ENCODE data around the gene THUMPD1. TPM values are rescaled to one million over a fixed set of nuclear protein-coding genes. Genes with fewer than 3 reads are reported as not detected.
"Not testable (repeated sequence)": the region's sequence is repeated elsewhere in the genome, so short reads cannot be mapped to it uniquely, and the experiment has no call there.

Gene THUMPD1
- polyA plus RNA-seq, 1 of the 3 experiments (the other 2 are of a cell fraction), result 24.8 TPM

DNA sequence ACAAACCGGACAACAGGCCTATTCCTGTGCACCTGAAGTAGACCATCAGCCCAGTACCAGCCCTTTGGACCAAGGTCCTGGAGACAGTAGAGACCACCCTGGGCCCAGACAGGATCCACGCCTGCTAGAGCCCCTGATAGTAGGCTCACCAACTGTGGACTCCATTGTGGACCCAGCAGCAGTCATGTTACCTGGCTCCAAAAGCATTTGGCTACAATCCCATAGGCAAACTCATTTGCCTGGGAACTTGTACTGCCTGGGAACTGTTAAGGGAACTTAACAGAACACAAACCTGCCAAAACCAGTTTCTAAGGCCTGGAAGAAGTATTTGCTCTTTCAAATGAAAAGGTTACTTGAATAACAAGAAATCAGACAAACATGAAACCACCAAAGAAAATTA lies 34.2 kb downstream of the THUMPD1 start:
- no peak overlapping the region for H3K27ac ChIP-seq (ENCODE audit: low read depth in 2 of 2, low read length in 1 of 2)
- H3K9me2 ChIP-seq, result no peaks in the 10 kb centered on the region
- H3K9me3 ChIP-seq, result no peaks in the 10 kb centered on the region
- no peak for DNase-seq
- no peak overlapping the region for H3K9ac ChIP-seq
- no peak overlapping the region for H2AFZ ChIP-seq (ENCODE audit: low read depth)
- CTCF ChIA-PET, result no interaction called here
- H3K4me3 ChIP-seq (ENCODE audit: low read depth in 2 of 2, low read length in 1 of 2), result no peak overlapping the region
- H3K79me2 ChIP-seq (ENCODE audit: insufficient read depth), result no peaks in the 10 kb centered on the region
- TF ChIP-seq TEAD4 (IDR thresholded peaks at IDR 0.05; ENCODE audit: borderline replicate concordance, insufficient read depth), result no peak
- TF ChIP-seq EP300 (IDR thresholded peaks at IDR 0.05; ENCODE audit: borderline replicate concordance in 1 of 2, low read depth in 1 of 2, low read length in 1 of 2), result no peak
- no peak for TF ChIP-seq CHD2 (IDR thresholded peaks at IDR 0.05; ENCODE audit: low read length, partially characterized antibody)
- TF ChIP-seq EZH2phosphoT487 (IDR thresholded peaks at IDR 0.05; ENCODE audit: borderline replicate concordance, low read depth), result no peak
- TF ChIP-seq, protein P1, sequence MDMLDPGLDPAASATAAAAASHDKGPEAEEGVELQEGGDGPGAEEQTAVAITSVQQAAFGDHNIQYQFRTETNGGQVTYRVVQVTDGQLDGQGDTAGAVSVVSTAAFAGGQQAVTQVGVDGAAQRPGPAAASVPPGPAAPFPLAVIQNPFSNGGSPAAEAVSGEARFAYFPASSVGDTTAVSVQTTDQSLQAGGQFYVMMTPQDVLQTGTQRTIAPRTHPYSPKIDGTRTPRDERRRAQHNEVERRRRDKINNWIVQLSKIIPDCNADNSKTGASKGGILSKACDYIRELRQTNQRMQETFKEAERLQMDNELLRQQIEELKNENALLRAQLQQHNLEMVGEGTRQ (IDR thresholded peaks at IDR 0.05; ENCODE audit: borderline replicate concordance, low read depth, low read length), result no peak
- TF ChIP-seq RAD21 (IDR thresholded peaks at IDR 0.05; ENCODE audit: low read length), result no peak
- TF ChIP-seq, protein P2, sequence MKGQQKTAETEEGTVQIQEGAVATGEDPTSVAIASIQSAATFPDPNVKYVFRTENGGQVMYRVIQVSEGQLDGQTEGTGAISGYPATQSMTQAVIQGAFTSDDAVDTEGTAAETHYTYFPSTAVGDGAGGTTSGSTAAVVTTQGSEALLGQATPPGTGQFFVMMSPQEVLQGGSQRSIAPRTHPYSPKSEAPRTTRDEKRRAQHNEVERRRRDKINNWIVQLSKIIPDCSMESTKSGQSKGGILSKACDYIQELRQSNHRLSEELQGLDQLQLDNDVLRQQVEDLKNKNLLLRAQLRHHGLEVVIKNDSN (IDR thresholded peaks at IDR 0.05; ENCODE audit: borderline replicate concordance, low read depth), result no peak
- no peak for TF ChIP-seq YY1 (IDR thresholded peaks at IDR 0.05; ENCODE audit: low read depth)
- H3F3A ChIP-seq (replicated peaks; ENCODE audit: insufficient read depth), result no peaks in the 10 kb centered on the region
- no peak overlapping the region for H3K4me2 ChIP-seq
- WGBS (ENCODE audit: low lambda C conversion rate), result 10% methylated on average over 2 of the region's 2 CpGs
- H4K20me1 ChIP-seq (ENCODE audit: insufficient read depth), result no peaks in the 10 kb centered on the region
- no peaks in the 10 kb centered on the region for H3K27me3 ChIP-seq (ENCODE audit: insufficient read depth)
- no peaks in the 10 kb centered on the region for H3K4me1 ChIP-seq (ENCODE audit: control insufficient read depth in 1 of 2, insufficient read depth in 2 of 2, low read depth in 1 of 2, low read length in 1 of 2)
- no peaks in the 10 kb centered on the region for H3K36me3 ChIP-seq (replicated peaks in 1 of 2; ENCODE audit: control insufficient read depth in 1 of 2, insufficient read depth in 2 of 2, low read length in 1 of 2)
- POLR2A ChIA-PET, result no interaction called here

DNA sequence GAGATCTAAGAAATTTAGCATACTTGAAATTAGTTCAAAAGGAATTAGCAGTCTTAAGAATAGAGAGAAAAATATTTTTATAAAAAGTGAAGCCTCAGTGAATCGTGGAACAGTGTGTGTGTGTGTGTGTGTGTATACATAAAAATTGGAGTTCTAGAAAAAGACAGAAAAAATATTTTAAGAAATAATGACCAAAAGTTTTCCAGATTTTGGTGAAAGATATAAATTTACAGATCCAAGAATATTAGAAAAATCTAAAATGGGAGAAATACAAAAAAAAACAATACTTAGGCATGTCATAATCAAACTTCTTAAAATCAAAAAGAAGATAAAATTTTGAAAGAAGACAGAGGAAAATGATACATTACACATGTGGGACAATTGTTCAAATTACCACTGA lies 35.6 kb downstream of the THUMPD1 start:
- 0% methylated on average over 1 of the region's 1 CpG for WGBS (ENCODE audit: low lambda C conversion rate)
- H3K9me2 ChIP-seq; H3K27ac ChIP-seq (ENCODE audit: low read depth in 2 of 2, low read length in 1 of 2); H3K79me2 ChIP-seq (ENCODE audit: insufficient read depth); H3K4me3 ChIP-seq (ENCODE audit: low read depth in 2 of 2, low read length in 1 of 2); H3F3A ChIP-seq (replicated peaks; ENCODE audit: insufficient read depth); H2AFZ ChIP-seq (ENCODE audit: low read depth); H3K4me2 ChIP-seq; POLR2A ChIA-PET; H3K27me3 ChIP-seq (ENCODE audit: insufficient read depth); H3K4me1 ChIP-seq (ENCODE audit: control insufficient read depth in 1 of 2, insufficient read depth in 2 of 2, low read depth in 1 of 2, low read length in 1 of 2); H3K9ac ChIP-seq; CTCF ChIA-PET; H3K36me3 ChIP-seq (replicated peaks in 1 of 2; ENCODE audit: control insufficient read depth in 1 of 2, insufficient read depth in 2 of 2, low read length in 1 of 2); H3K9me3 ChIP-seq; H4K20me1 ChIP-seq (ENCODE audit: insufficient read depth); DNase-seq: not testable (repeated sequence)

DNA sequence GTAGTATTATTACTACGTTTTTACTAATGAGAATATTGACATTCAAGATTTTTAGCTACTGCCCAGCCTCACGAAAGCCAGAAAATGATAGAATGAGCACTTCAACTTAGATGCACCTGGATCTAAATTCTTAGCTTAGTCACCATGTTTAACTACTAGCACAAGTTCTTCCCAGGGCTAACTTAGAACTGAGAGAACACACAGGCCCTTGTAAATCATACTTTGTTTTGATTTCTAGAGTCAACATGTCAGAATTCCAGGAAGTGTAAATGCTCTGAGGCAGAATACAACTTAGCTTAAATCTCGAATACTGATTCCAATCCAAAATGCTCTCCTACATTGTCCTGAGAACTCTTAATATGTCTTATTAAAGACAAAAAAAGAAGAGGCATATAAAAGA lies 37.3 kb downstream of the THUMPD1 start:
- H3F3A ChIP-seq (replicated peaks; ENCODE audit: insufficient read depth), result no peaks in the 10 kb centered on the region
- no peak overlapping the region for H2AFZ ChIP-seq (ENCODE audit: low read depth)
- H3K4me3 ChIP-seq (ENCODE audit: low read depth in 2 of 2, low read length in 1 of 2), result no peak overlapping the region
- no peaks in the 10 kb centered on the region for H3K27me3 ChIP-seq (ENCODE audit: insufficient read depth)
- no peak overlapping the region for H3K27ac ChIP-seq (ENCODE audit: low read depth in 2 of 2, low read length in 1 of 2)
- no peaks in the 10 kb centered on the region for H3K9me2 ChIP-seq
- H3K4me2 ChIP-seq, result no peak overlapping the region
- TF ChIP-seq, protein P3, sequence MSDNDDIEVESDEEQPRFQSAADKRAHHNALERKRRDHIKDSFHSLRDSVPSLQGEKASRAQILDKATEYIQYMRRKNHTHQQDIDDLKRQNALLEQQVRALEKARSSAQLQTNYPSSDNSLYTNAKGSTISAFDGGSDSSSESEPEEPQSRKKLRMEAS (IDR thresholded peaks at IDR 0.05; ENCODE audit: low read depth), result no peak
- TF ChIP-seq TCF12 (IDR thresholded peaks at IDR 0.05), result no peak
- TF ChIP-seq RFX5 (IDR thresholded peaks at IDR 0.05; ENCODE audit: low read length), result no peak
- no peak for TF ChIP-seq YY1 (IDR thresholded peaks at IDR 0.05; ENCODE audit: low read depth)
- TF ChIP-seq MEF2A (IDR thresholded peaks at IDR 0.05; ENCODE audit: borderline replicate concordance, low read depth), result no peak
- TF ChIP-seq, protein P1 (IDR thresholded peaks at IDR 0.05; ENCODE audit: borderline replicate concordance, low read depth, low read length), result no peak
- TF ChIP-seq GATA2 (CRISPR knock-in tag; IDR thresholded peaks at IDR 0.05), result no peak
- TF ChIP-seq, protein P4, sequence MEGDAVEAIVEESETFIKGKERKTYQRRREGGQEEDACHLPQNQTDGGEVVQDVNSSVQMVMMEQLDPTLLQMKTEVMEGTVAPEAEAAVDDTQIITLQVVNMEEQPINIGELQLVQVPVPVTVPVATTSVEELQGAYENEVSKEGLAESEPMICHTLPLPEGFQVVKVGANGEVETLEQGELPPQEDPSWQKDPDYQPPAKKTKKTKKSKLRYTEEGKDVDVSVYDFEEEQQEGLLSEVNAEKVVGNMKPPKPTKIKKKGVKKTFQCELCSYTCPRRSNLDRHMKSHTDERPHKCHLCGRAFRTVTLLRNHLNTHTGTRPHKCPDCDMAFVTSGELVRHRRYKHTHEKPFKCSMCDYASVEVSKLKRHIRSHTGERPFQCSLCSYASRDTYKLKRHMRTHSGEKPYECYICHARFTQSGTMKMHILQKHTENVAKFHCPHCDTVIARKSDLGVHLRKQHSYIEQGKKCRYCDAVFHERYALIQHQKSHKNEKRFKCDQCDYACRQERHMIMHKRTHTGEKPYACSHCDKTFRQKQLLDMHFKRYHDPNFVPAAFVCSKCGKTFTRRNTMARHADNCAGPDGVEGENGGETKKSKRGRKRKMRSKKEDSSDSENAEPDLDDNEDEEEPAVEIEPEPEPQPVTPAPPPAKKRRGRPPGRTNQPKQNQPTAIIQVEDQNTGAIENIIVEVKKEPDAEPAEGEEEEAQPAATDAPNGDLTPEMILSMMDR (IDR thresholded peaks at IDR 0.05), result no peak
- no peak for TF ChIP-seq POLR2AphosphoS5 (IDR thresholded peaks at IDR 0.05; ENCODE audit: low read depth, low read length)
- no peak for TF ChIP-seq ELF1 (IDR thresholded peaks at IDR 0.05)
- no peak for TF ChIP-seq SIN3A (IDR thresholded peaks at IDR 0.05; ENCODE audit: borderline replicate concordance, low read depth, low read length)
- CTCF ChIA-PET, result no interaction called here
- H3K36me3 ChIP-seq (replicated peaks in 1 of 2; ENCODE audit: control insufficient read depth in 1 of 2, insufficient read depth in 2 of 2, low read length in 1 of 2), result no peaks in the 10 kb centered on the region
- H3K4me1 ChIP-seq (ENCODE audit: control insufficient read depth in 1 of 2, insufficient read depth in 2 of 2, low read depth in 1 of 2, low read length in 1 of 2), result no peaks in the 10 kb centered on the region
- no peak for DNase-seq
- H3K9me3 ChIP-seq, result no peaks in the 10 kb centered on the region
- WGBS (ENCODE audit: low lambda C conversion rate), result 1% methylated on average over 3 of the region's 3 CpGs
- no peak overlapping the region for H3K9ac ChIP-seq
- no peaks in the 10 kb centered on the region for H4K20me1 ChIP-seq (ENCODE audit: insufficient read depth)
- H3K79me2 ChIP-seq (ENCODE audit: insufficient read depth), result no peaks in the 10 kb centered on the region
- POLR2A ChIA-PET, result no interaction called here
